ENCODE measurements around the gene AEN.

- TF ChIP-seq POLR2A (IDR thresholded peaks at IDR 0.05): no peak
- TF ChIP-seq, protein P1, sequence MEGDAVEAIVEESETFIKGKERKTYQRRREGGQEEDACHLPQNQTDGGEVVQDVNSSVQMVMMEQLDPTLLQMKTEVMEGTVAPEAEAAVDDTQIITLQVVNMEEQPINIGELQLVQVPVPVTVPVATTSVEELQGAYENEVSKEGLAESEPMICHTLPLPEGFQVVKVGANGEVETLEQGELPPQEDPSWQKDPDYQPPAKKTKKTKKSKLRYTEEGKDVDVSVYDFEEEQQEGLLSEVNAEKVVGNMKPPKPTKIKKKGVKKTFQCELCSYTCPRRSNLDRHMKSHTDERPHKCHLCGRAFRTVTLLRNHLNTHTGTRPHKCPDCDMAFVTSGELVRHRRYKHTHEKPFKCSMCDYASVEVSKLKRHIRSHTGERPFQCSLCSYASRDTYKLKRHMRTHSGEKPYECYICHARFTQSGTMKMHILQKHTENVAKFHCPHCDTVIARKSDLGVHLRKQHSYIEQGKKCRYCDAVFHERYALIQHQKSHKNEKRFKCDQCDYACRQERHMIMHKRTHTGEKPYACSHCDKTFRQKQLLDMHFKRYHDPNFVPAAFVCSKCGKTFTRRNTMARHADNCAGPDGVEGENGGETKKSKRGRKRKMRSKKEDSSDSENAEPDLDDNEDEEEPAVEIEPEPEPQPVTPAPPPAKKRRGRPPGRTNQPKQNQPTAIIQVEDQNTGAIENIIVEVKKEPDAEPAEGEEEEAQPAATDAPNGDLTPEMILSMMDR (IDR thresholded peaks at IDR 0.05): no peak
These were observed 14.9 kb downstream of the AEN start for GRCh38 chr15:88636050-88636449.

Data from heart left ventricle (tissue), 13 donors.